DND-41 (cell line): ENCODE results near the gene TMEM161B.

Source experiments
- ATAC-seq: fragments of 200-7000 bp; cut with Tn5 transposase; 3 replicates; pipeline ENCODE4 v1.9.1; 2021; ENCODE audit warnings: low read depth; ENCODE audit not compliant: insufficient read depth
- DNase-seq: peaks from one replicate; pipeline ENCODE4 v3.0.0-alpha.2; 2020
- H2AFZ ChIP-seq: 2 replicates; pipeline ENCODE4 v1.6.0; 2012; ENCODE audit warnings: low read depth, low read length
- H3K27ac ChIP-seq: 2 replicates; pipeline ENCODE4 v1.5.1; 2012; ENCODE audit warnings: low read length, inconsistent platforms
- H3K27me3 ChIP-seq: fragments of 200-600 bp; sonication (generic); 2 replicates; pipeline ENCODE4 v1.6.0; 2012; ENCODE audit warnings: low read length, mild to moderate bottlenecking, inconsistent platforms; ENCODE audit not compliant: insufficient read depth, poor library complexity
- H3K36me3 ChIP-seq: 2 replicates; pipeline ENCODE4 v1.5.1; 2012; ENCODE audit warnings: low read length, inconsistent platforms; ENCODE audit not compliant: insufficient read depth
- H3K4me1 ChIP-seq: 2 replicates; pipeline ENCODE4 v1.5.1; 2012; ENCODE audit warnings: mild to moderate bottlenecking, low read length; ENCODE audit not compliant: insufficient read depth
- H3K4me2 ChIP-seq: 2 replicates; pipeline ENCODE4 v1.6.0; 2012; ENCODE audit warnings: mild to moderate bottlenecking, moderate library complexity, low read length, inconsistent platforms; ENCODE audit not compliant: insufficient read depth
- H3K4me3 ChIP-seq, 2 experiments: fragments of 200-600 bp in 1 of 2; shearing (Covaris generic) in 1 of 2; 2 replicates each; pipeline ENCODE4 v1.5.1; 2012 to 2016; ENCODE audit warnings: inconsistent platforms in 2 of 2, low read length in 2 of 2, mild to moderate bottlenecking in 2 of 2, low read depth in 1 of 2, moderate library complexity in 1 of 2
- H3K79me2 ChIP-seq: 2 replicates; pipeline ENCODE4 v1.6.0; 2012; ENCODE audit warnings: low read length, inconsistent platforms; ENCODE audit not compliant: insufficient read depth
- H3K9ac ChIP-seq: 2 replicates; pipeline ENCODE4 v1.6.0; 2012; ENCODE audit warnings: low read depth, mild to moderate bottlenecking, inconsistent platforms, low read length, moderate library complexity
- H3K9me3 ChIP-seq: 2 replicates; pipeline ENCODE4 v1.5.1; 2012; ENCODE audit warnings: low read length, moderate library complexity, mild to moderate bottlenecking, inconsistent platforms; ENCODE audit not compliant: insufficient read depth, severe bottlenecking
- H4K20me1 ChIP-seq: 2 replicates; pipeline ENCODE4 v1.6.0; 2012; ENCODE audit warnings: low read length; ENCODE audit not compliant: insufficient read depth
- EZH2 ChIP-seq: IDR thresholded peaks from 3 replicates; pipeline ENCODE4 v1.6.1; 2012; ENCODE audit warnings: borderline replicate concordance, low read depth, mild to moderate bottlenecking, moderate library complexity, low read length, inconsistent platforms; ENCODE audit not compliant: severe bottlenecking
- TF ChIP-seq, protein P1 (sequence below): IDR thresholded peaks from 2 replicates; pipeline ENCODE4 v1.5.1; 2012; ENCODE audit warnings: borderline replicate concordance, low read length, moderate library complexity, mild to moderate bottlenecking; ENCODE audit not compliant: poor library complexity, severe bottlenecking; ENCODE audit errors: extremely low read depth

Gene TMEM161B

DNA sequence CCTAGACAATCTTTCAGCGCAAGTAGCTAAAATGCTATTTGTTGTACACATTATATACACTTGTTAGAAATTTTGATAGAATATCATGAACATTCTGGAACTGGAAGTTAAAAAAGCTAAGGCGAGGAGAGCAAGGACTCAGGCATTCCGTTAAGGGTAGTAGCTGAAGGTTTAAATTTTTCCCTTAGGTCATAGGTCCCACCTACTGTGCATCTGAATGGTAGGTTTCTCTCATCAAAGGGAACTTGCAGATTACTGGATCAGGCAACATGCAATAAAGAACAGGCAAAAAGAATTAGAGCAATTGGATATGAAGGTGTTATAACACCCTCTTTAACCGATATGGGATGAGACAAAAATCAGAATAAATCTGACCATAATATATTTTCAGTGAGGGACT, 32.8 kb downstream of the TMEM161B start:
- no peak overlapping the region for H3K9ac ChIP-seq
- no peaks in the 10 kb centered on the region for H3K4me1 ChIP-seq
- H3K9me3 ChIP-seq = no peaks in the 10 kb centered on the region
- DNase-seq (no peak), ATAC-seq (no peak)
- no peak for TF ChIP-seq EZH2
- TF ChIP-seq, protein P1, sequence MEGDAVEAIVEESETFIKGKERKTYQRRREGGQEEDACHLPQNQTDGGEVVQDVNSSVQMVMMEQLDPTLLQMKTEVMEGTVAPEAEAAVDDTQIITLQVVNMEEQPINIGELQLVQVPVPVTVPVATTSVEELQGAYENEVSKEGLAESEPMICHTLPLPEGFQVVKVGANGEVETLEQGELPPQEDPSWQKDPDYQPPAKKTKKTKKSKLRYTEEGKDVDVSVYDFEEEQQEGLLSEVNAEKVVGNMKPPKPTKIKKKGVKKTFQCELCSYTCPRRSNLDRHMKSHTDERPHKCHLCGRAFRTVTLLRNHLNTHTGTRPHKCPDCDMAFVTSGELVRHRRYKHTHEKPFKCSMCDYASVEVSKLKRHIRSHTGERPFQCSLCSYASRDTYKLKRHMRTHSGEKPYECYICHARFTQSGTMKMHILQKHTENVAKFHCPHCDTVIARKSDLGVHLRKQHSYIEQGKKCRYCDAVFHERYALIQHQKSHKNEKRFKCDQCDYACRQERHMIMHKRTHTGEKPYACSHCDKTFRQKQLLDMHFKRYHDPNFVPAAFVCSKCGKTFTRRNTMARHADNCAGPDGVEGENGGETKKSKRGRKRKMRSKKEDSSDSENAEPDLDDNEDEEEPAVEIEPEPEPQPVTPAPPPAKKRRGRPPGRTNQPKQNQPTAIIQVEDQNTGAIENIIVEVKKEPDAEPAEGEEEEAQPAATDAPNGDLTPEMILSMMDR = no peak
- H3K27me3 ChIP-seq = no peaks in the 10 kb centered on the region
- peaks cover 21% of the 10 kb centered on the region; the same call in 1 of the 2 replicates for H3K79me2 ChIP-seq
- H3K36me3 ChIP-seq = peaks cover 24% of the 10 kb centered on the region; the same call in 1 of the 2 replicates
- no peak overlapping the region for H3K4me3 ChIP-seq
- no peak overlapping the region for H3K27ac ChIP-seq
- no peak overlapping the region for H2AFZ ChIP-seq
- peaks cover 7% of the 10 kb centered on the region; the same call in 1 of the 2 replicates for H4K20me1 ChIP-seq
- no peak overlapping the region for H3K4me2 ChIP-seq

- Histone ChIP-seq H3K4me1 (no peaks in the 10 kb centered on the region), H3K79me2 (peaks cover 17% of the 10 kb centered on the region; the same call in 1 of the 2 replicates), H3K36me3 (peaks cover 24% of the 10 kb centered on the region; the same call in 1 of the 2 replicates), H3K4me2 (no peak overlapping the region), H3K27me3 (no peaks in the 10 kb centered on the region), H2AFZ (no peak overlapping the region), H3K4me3 (no peak overlapping the region), H3K9me3 (no peaks in the 10 kb centered on the region), H3K27ac (no peak overlapping the region), H3K9ac (no peak overlapping the region), H4K20me1 (peaks cover 7% of the 10 kb centered on the region; the same call in 1 of the 2 replicates)
- ATAC-seq (no peak), DNase-seq (no peak)
- TF ChIP-seq, protein P1 = no peak
- no peak for TF ChIP-seq EZH2
Measured at GRCh38 chr5:88235346-88235745, 33.3 kb downstream of the TMEM161B start.

GRCh38 chr5:88230546-88231066, 38.0 kb downstream of the TMEM161B start:
- H3K79me2 ChIP-seq = peaks cover 7% of the 10 kb centered on the region; the same call in 1 of the 2 replicates
- no peaks in the 10 kb centered on the region for H3K4me1 ChIP-seq
- H3K4me2 ChIP-seq = no peak overlapping the region
- H4K20me1 ChIP-seq = peaks cover 4% of the 10 kb centered on the region; the same call in 1 of the 2 replicates
- no peak overlapping the region for H3K9ac ChIP-seq
- H3K4me3 ChIP-seq = no peak overlapping the region
- DNase-seq = no peak
- no peaks in the 10 kb centered on the region for H3K27me3 ChIP-seq
- no peaks in the 10 kb centered on the region for H3K9me3 ChIP-seq
- peaks cover 21% of the 10 kb centered on the region; the same call in 1 of the 2 replicates for H3K36me3 ChIP-seq
- H3K27ac ChIP-seq = no peak overlapping the region
- H2AFZ ChIP-seq = no peak overlapping the region
- TF ChIP-seq, protein P1 = no peak
- TF ChIP-seq EZH2 = no peak
- no peak for ATAC-seq
